ENCODE measurements around the gene MAML2.

DNA sequence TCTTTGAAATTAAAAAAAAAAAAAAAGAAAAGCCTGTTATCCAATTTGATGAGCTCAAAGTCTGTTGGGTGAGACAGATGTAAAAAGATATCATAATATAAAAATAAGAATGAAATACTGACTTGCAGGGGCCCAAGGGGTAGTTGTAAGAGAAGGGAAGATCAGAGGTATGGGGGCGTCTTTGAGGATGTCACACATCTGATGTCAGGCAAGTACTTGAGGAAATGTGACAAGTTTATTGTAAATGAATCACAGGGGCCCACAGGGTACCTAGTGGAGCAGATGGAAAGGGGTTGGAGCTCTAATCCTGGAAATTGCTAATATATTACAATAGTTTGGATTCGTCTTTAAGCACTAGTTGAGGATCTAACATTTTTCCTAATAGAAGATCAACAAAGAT, 131.6 kb downstream of the MAML2 start:
- TF ChIP-seq, protein P1, sequence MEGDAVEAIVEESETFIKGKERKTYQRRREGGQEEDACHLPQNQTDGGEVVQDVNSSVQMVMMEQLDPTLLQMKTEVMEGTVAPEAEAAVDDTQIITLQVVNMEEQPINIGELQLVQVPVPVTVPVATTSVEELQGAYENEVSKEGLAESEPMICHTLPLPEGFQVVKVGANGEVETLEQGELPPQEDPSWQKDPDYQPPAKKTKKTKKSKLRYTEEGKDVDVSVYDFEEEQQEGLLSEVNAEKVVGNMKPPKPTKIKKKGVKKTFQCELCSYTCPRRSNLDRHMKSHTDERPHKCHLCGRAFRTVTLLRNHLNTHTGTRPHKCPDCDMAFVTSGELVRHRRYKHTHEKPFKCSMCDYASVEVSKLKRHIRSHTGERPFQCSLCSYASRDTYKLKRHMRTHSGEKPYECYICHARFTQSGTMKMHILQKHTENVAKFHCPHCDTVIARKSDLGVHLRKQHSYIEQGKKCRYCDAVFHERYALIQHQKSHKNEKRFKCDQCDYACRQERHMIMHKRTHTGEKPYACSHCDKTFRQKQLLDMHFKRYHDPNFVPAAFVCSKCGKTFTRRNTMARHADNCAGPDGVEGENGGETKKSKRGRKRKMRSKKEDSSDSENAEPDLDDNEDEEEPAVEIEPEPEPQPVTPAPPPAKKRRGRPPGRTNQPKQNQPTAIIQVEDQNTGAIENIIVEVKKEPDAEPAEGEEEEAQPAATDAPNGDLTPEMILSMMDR (conservative IDR thresholded peaks at IDR 0.05) = no peak
- no peak for TF ChIP-seq ZFX (IDR thresholded peaks at IDR 0.05)

Data from C4-2B (cell line).